ENCODE measurements around the gene ACP5. TPM values are rescaled to one million over a fixed set of nuclear protein-coding genes. Genes with fewer than 3 reads are reported as not detected.
A peak's percentile ranks its signal among the peaks of the same experiment; 100 is the strongest.

The ACP5 gene
- total and polyA plus RNA-seq, 3 experiments from 2014 or later, result 5.7 to 11.8 (median 5.7) TPM

DNA sequence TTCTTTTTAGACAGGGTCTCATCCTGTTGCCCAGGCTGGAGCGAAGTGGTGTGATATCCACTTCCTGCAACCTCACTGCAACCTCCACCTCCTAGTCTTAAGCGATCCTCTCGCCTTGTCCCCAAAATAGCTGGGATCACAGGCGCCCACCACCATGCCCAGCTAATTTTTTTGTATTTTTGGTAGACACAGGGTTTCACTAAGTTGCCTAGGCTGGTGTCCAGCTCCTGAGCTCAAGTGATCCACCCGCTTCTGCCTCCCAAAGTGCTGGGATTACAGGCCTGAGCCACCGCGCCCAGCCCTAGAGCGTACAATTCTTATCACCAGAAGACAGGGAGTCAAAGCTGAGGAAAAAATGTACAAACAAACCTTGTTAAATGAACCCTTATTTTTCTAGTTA, 13.9 kb downstream of the ACP5 start:
- peak overlapping the region; percentile 62 for H3K27ac ChIP-seq (ENCODE audit: low read depth, low read length)
- peaks cover 12% of the 10 kb centered on the region for H3K4me1 ChIP-seq (ENCODE audit: insufficient read depth, low read length)

DNA sequence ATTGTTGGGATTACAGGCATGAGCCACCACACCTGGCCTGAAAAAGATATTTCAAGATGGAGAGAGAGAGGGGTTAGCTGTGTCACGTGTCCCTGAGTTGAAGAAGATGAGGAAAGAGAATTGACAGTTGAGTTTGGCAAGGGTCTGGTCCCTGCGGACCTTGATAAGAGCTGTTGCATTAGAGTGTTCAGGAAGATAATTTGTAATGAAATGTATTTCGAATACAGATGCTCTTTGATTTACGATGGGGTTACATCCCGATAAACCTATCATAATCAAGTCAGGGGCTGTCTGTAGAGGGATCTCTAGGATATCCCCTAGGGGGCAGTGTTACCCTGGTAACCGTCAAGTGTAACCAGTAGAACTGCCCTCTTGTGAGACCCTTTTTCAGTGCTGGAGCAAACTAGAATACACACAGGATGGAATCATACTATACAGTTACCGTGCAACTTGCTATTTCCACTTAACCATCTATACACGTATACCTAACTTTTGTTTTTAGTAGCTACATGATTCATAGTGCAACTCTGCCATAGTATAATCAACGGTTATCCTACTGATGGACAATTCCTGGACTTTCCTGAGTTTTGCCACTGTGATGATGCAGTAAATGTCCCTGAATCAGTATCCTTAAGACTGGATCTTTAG, 16.9 kb downstream of the ACP5 start:
- H3K27me3 Mint-ChIP-seq, result peaks cover 0 to 3% of the 10 kb centered on the region in 2 donors
- H3K27ac Mint-ChIP-seq, result peak overlapping the region; percentile 35 to 94 (median 85)
- Histone ChIP-seq H3K9me3 (ENCODE audit: low read length) (no peaks in the 10 kb centered on the region), H3K27ac (ENCODE audit: low read depth, low read length) (peak overlapping the region; percentile 75), H3K4me3 (ENCODE audit: low read length) (peak overlapping the region; percentile 24), H3K4me1 (ENCODE audit: insufficient read depth, low read length) (peaks cover 30% of the 10 kb centered on the region), H3K27me3 (ENCODE audit: insufficient read depth, low read length, poor library complexity, severe bottlenecking) (no peaks in the 10 kb centered on the region), H3K36me3 (ENCODE audit: insufficient read depth, low read length) (peaks cover under 1% of the 10 kb centered on the region)
- H3K9me3 Mint-ChIP-seq, result no peaks in the 10 kb centered on the region
- peak overlapping the region; percentile 80 to 91 (median 87) for H3K4me3 Mint-ChIP-seq
- peaks cover 30 to 43% (median 34%) of the 10 kb centered on the region in 3 donors for H3K4me1 Mint-ChIP-seq
- CTCF ChIA-PET, result interaction anchor here (1.1 to 2.9 kb wide), 5 partner anchors 18 to 177 kb away, joined by 3 to 14 read pairs (median 6); partner anchors contain the start of gene ACP5
- POLR2A ChIA-PET, result no interaction called here
- DNase-seq, result peak in 4 of 5 donors; percentile 48 to 77 (median 68)
- H3K36me3 Mint-ChIP-seq, result peaks cover 0 to 23% (median 2%) of the 10 kb centered on the region in 3 donors

More for the DNA sequence above, 13.9 kb downstream of the ACP5 start:
- Mint-ChIP-seq H3K27me3 (peaks cover 0 to 2% of the 10 kb centered on the region in 2 donors), H3K9me3 (no peaks in the 10 kb centered on the region), H3K4me1 (peaks cover 13 to 16% (median 15%) of the 10 kb centered on the region in 3 donors), H3K4me3 (no peak overlapping the region), H3K27ac (no peak overlapping the region), H3K36me3 (peaks cover 0 to 9% (median 0%) of the 10 kb centered on the region in 3 donors)
- no peaks in the 10 kb centered on the region for H3K36me3 ChIP-seq (ENCODE audit: insufficient read depth, low read length)
- no peaks in the 10 kb centered on the region for H3K27me3 ChIP-seq (ENCODE audit: insufficient read depth, low read length, poor library complexity, severe bottlenecking)
- no peak overlapping the region for H3K4me3 ChIP-seq (ENCODE audit: low read length)
- H3K9me3 ChIP-seq (ENCODE audit: low read length), result no peaks in the 10 kb centered on the region
- ChIA-PET CTCF (interaction anchor here (0.9 to 1.3 kb wide), 2 partner anchors 22 to 81 kb away, joined by 3 read pairs; no protein-coding TSS in a partner anchor), POLR2A (no interaction called here)
- no peak for DNase-seq

DNA sequence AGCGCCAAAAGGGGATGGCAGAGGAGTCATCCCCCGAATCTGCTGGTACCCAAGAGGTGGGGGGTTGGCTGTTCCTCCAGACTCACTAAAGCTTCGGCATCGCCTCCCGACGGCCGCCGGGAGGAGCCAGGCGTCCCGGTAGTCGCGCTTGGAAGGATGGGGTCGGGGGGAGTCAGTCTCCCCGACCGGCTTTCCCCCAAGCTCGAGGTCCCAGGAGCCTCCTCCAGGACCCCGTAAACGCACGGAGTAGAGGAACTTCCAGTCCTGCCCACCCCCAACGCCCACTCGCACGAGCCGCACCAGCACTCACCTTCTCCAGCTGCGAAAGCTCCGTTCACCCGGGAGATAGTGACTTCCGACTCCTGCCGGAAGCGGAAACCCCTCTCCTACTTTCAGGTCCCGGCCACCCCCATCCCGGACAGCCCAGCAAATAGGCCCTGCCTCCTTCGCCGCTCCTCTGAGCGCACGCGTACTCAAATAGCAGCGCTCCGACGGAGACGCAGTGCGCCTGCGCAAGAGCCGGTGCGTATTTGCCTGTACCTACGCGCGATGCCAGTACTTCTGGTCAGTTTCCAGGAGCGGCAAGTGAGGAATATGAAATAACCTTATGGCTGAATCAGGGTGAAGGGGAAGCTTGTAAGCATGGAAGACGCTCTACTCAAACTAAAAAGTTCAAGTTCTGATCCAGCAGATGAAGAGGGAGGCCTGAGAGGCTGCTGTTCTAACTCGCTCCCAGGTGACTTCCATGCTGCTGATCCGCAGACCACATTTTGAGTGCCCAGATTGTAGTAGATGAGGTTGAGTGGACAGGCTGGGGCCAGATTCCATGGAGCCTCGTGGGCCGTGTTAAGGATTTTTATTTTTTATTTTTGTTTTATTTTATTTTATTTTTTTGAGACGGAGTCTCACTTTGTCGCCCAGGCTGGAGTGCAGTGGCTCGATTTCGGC, 18.3 kb downstream of the ACP5 start, which contains the start of gene ELOF1:
ELOF1 (minus strand) TSS at position 350 of the 948 bp plus-strand sequence. CDS start 4,883 bp downstream, outside the sequence.
- no peaks in the 10 kb centered on the region for H3K9me3 ChIP-seq (ENCODE audit: low read length)
- peak within 1 kb of the TSS; percentile 92 to 99 (median 97) for H3K4me3 Mint-ChIP-seq
- DNase-seq, result peak; percentile 94 to 97 (median 96)
- H3K27me3 ChIP-seq (ENCODE audit: insufficient read depth, low read length, poor library complexity, severe bottlenecking), result no peaks in the 10 kb centered on the region
- H3K27me3 Mint-ChIP-seq, result peaks cover 0 to 3% of the 10 kb centered on the region in 2 donors
- H3K4me1 Mint-ChIP-seq, result peaks cover 35 to 50% (median 36%) of the 10 kb centered on the region in 3 donors
- peak within 1 kb of the TSS; percentile 84 to 99 (median 95) for H3K27ac Mint-ChIP-seq
- no peaks in the 10 kb centered on the region for H3K9me3 Mint-ChIP-seq
- POLR2A ChIA-PET, result interaction anchor here (0.5 to 1.4 kb wide), 11 partner anchors 21 to 1727 kb away, joined by 3 to 10 read pairs (median 5); partner anchors contain the start of genes CNN1, ECSIT and SWSAP1
- CTCF ChIA-PET, result interaction anchor here (0.8 to 3.4 kb wide), 9 partner anchors 10 to 178 kb away, joined by 3 to 14 read pairs (median 3); partner anchors contain the start of gene ACP5
- peak within 1 kb of the TSS; percentile 85 for H3K4me3 ChIP-seq (ENCODE audit: low read length)
- H3K36me3 ChIP-seq (ENCODE audit: insufficient read depth, low read length), result peaks cover 9% of the 10 kb centered on the region
- peaks cover 0 to 31% (median 2%) of the 10 kb centered on the region in 3 donors for H3K36me3 Mint-ChIP-seq
- peaks cover 30% of the 10 kb centered on the region for H3K4me1 ChIP-seq (ENCODE audit: insufficient read depth, low read length)
- H3K27ac ChIP-seq (ENCODE audit: low read depth, low read length), result peak within 1 kb of the TSS; percentile 75

DNA sequence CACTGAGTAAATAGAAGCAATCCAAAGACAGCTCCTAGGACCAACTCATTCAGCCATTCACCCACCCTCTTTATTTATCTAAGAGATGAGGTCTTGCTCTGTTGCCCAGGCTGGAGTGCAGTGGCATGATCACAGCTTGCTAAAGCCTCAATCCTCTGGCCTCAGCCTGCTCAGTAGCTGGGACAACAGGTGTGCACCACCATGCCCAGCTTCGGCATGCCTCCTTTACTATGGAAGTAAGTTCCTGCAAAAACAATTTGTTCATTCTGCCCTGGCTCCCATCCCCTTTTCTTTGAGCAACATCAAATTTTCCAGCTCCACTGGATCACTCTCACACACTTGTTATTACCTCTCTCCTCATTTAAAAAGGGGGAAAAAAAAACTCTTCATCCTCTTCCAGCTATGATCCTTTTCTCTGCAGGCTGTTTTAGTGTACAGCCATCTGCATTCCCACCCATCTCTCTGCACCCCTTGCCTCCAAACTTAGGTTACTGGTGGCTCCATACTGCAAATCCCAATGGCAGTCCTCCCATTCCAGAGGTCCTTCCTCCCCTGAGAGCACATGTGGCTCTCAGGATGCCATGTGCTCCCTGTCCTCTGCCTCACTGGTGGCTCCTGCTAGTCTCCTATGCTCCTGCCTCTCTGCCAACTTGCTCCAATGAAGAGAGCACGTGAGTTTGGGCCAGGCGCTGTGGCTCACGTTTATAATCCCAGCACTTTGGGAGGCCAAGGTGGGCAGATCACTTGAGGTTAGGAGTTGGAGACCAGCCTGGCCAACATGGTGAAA, 20.6 kb downstream of the ACP5 start:
- Histone ChIP-seq H3K36me3 (ENCODE audit: insufficient read depth, low read length) (peaks cover 13% of the 10 kb centered on the region), H3K27me3 (ENCODE audit: insufficient read depth, low read length, poor library complexity, severe bottlenecking) (no peaks in the 10 kb centered on the region), H3K4me1 (ENCODE audit: insufficient read depth, low read length) (peaks cover 30% of the 10 kb centered on the region), H3K9me3 (ENCODE audit: low read length) (no peaks in the 10 kb centered on the region), H3K4me3 (ENCODE audit: low read length) (no peak overlapping the region), H3K27ac (ENCODE audit: low read depth, low read length) (no peak overlapping the region)
- no peak for DNase-seq
- Mint-ChIP-seq H3K27me3 (peaks cover 0 to 3% of the 10 kb centered on the region in 2 donors), H3K4me3 (peak overlapping the region in 6 of 7 donors; percentile 16 to 99 (median 68)), H3K4me1 (peaks cover 36 to 55% (median 37%) of the 10 kb centered on the region in 3 donors), H3K27ac (peak overlapping the region in 3 of 8 donors; percentile 46 to 64 (median 49)), H3K9me3 (no peaks in the 10 kb centered on the region), H3K36me3 (peaks cover 0 to 47% (median 2%) of the 10 kb centered on the region in 3 donors)
- ChIA-PET CTCF (interaction anchor here (0.6 to 3.4 kb wide), 3 partner anchors 20 to 74 kb away, joined by 3 to 14 read pairs (median 3); no protein-coding TSS in a partner anchor), POLR2A (interaction anchor here (0.6 kb wide), 1 partner anchor 829 kb away, joined by 11 read pairs; no protein-coding TSS in a partner anchor)

DNA sequence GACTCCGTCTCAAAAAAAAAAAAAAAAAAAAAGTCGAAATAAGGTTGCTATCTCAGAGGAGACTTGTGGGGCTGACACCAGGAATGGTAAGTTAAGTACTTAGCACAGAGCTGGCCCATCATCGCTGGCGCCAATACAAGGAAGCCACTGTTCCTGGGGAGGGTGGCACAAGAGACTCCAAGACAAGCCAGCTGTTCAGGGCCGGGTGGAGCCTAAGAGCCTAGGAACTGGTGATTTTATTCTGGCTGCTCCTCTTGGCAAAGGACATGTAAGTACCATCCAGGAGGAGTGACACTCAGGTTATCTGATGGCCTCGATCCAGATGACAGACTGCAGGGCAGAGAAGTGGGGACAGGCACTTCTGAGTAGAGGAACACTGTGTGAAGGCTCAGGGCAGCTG, 22.2 kb downstream of the ACP5 start:
- no peaks in the 10 kb centered on the region for H3K9me3 Mint-ChIP-seq
- H3K4me1 Mint-ChIP-seq, result peaks cover 30 to 48% (median 31%) of the 10 kb centered on the region in 3 donors
- H3K9me3 ChIP-seq (ENCODE audit: low read length), result no peaks in the 10 kb centered on the region
- ChIA-PET CTCF (no interaction called here), POLR2A (no interaction called here)
- peak overlapping the region in 4 of 8 donors; percentile 9 to 83 (median 58) for H3K27ac Mint-ChIP-seq
- peaks cover 0 to 3% of the 10 kb centered on the region in 2 donors for H3K27me3 Mint-ChIP-seq
- H3K4me3 Mint-ChIP-seq, result peak overlapping the region in 6 of 7 donors; percentile 11 to 85 (median 64)
- H3K36me3 Mint-ChIP-seq, result peaks cover 0 to 52% (median 2%) of the 10 kb centered on the region in 3 donors
- H3K27me3 ChIP-seq (ENCODE audit: insufficient read depth, low read length, poor library complexity, severe bottlenecking), result no peaks in the 10 kb centered on the region
- no peak overlapping the region for H3K4me3 ChIP-seq (ENCODE audit: low read length)
- peaks cover 13% of the 10 kb centered on the region for H3K36me3 ChIP-seq (ENCODE audit: insufficient read depth, low read length)
- no peak overlapping the region for H3K27ac ChIP-seq (ENCODE audit: low read depth, low read length)
- peaks cover 23% of the 10 kb centered on the region for H3K4me1 ChIP-seq (ENCODE audit: insufficient read depth, low read length)
- no peak for DNase-seq

DNA sequence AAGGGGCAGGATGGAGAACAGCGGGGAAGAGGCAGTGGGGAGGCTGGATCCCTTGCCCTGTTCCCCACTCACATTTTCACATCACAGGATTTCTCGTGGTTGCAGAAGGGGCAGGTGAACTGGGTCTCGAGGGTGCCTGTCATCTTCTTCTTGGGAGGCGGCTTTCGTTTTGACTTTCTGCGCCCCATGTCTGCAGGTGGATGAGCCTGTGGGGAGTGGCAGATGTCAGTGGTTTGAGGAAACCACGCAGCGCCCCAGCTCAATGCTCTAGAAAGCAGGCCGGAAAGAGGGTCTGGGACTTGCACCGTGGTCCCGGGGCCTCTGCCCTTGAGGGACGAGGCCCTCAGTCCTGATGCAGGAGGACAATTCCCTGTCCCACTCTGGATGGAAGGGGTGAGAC, 23.3 kb downstream of the ACP5 start:
- ChIA-PET POLR2A (interaction anchor here (0.9 kb wide), 1 partner anchor 40 kb away, joined by 5 read pairs; no protein-coding TSS in a partner anchor), CTCF (no interaction called here)
- Mint-ChIP-seq H3K9me3 (no peaks in the 10 kb centered on the region), H3K36me3 (peaks cover 0 to 48% (median 2%) of the 10 kb centered on the region in 3 donors), H3K27ac (peak overlapping the region in 6 of 8 donors; percentile 27 to 89 (median 61)), H3K4me3 (peak overlapping the region in 3 of 7 donors; percentile 23 to 58 (median 47)), H3K27me3 (peaks cover 0 to 2% of the 10 kb centered on the region in 2 donors), H3K4me1 (peaks cover 24 to 41% (median 27%) of the 10 kb centered on the region in 3 donors)
- no peak for DNase-seq
- Histone ChIP-seq H3K9me3 (ENCODE audit: low read length) (no peaks in the 10 kb centered on the region), H3K4me3 (ENCODE audit: low read length) (no peak overlapping the region), H3K27ac (ENCODE audit: low read depth, low read length) (no peak overlapping the region), H3K36me3 (ENCODE audit: insufficient read depth, low read length) (peaks cover 13% of the 10 kb centered on the region), H3K4me1 (ENCODE audit: insufficient read depth, low read length) (peaks cover 18% of the 10 kb centered on the region), H3K27me3 (ENCODE audit: insufficient read depth, low read length, poor library complexity, severe bottlenecking) (no peaks in the 10 kb centered on the region)

All from CD8-positive, alpha-beta memory T cell (primary cell).